H9 (cell line): ENCODE results near the gene P2RX2. TPM values are rescaled to one million over a fixed set of nuclear protein-coding genes. Genes with fewer than 3 reads are reported as not detected.

Experiments used
- DNase-seq: peaks from one replicate; pipeline ENCODE4 v3.0.0-alpha.2; 2017
- H2AFZ ChIP-seq: one replicate; pipeline ENCODE4 v1.6.1; 2013; ENCODE audit warnings: mild to moderate bottlenecking, low read length, control low read depth, moderate library complexity
- H2AK5ac ChIP-seq: 2 replicates; pipeline ENCODE4 v1.6.1; 2013; ENCODE audit warnings: low read length, control low read depth, mixed read lengths; ENCODE audit not compliant: insufficient read length
- H2BK120ac ChIP-seq: one replicate; pipeline ENCODE4 v1.6.1; 2013; ENCODE audit warnings: low read depth, mild to moderate bottlenecking, low read length, control low read depth, inconsistent platforms; ENCODE audit not compliant: poor library complexity, severe bottlenecking
- H2BK12ac ChIP-seq: 2 replicates; pipeline ENCODE4 v1.6.1; 2013; ENCODE audit warnings: low read length, control low read depth, mixed read lengths, low read depth; ENCODE audit not compliant: insufficient read length
- H2BK15ac ChIP-seq: 2 replicates; pipeline ENCODE4 v1.6.1; 2013; ENCODE audit warnings: low read depth, low read length, control low read depth
- H2BK20ac ChIP-seq: one replicate; pipeline ENCODE4 v1.6.1; 2013; ENCODE audit warnings: low read depth, mild to moderate bottlenecking, low read length, control low read depth, inconsistent platforms; ENCODE audit not compliant: poor library complexity, severe bottlenecking
- H2BK5ac ChIP-seq: 2 replicates; pipeline ENCODE4 v1.6.1; 2013; ENCODE audit warnings: low read length, control low read depth, mixed read lengths; ENCODE audit not compliant: insufficient read length
- H3K14ac ChIP-seq: 2 replicates; pipeline ENCODE4 v1.6.1; 2013; ENCODE audit warnings: low read length, control low read depth; ENCODE audit not compliant: insufficient read depth
- H3K18ac ChIP-seq: 2 replicates; pipeline ENCODE4 v1.6.1; 2013; ENCODE audit warnings: low read depth, mild to moderate bottlenecking, mixed read lengths, low read length, control low read depth; ENCODE audit not compliant: insufficient read length
- H3K23ac ChIP-seq: 2 replicates; pipeline ENCODE4 v1.6.1; 2013; ENCODE audit warnings: low read length, control low read depth, mixed read lengths, low read depth; ENCODE audit not compliant: insufficient read length
- H3K23me2 ChIP-seq: 2 replicates; pipeline ENCODE4 v1.6.1; 2013; ENCODE audit warnings: low read depth, mild to moderate bottlenecking, mixed read lengths, low read length, control low read depth; ENCODE audit not compliant: insufficient read length, poor library complexity, severe bottlenecking
- H3K27ac ChIP-seq: 2 replicates; pipeline ENCODE4 v1.5.1; 2013; ENCODE audit warnings: low read length, control low read depth, mixed read lengths, low read depth; ENCODE audit not compliant: insufficient read length
- H3K27me3 ChIP-seq: 2 replicates; pipeline ENCODE4 v1.6.1; 2013; ENCODE audit warnings: low read length, control low read depth, inconsistent platforms; ENCODE audit not compliant: insufficient read depth
- H3K4ac ChIP-seq: 2 replicates; pipeline ENCODE4 v1.6.1; 2013; ENCODE audit warnings: low read depth, mild to moderate bottlenecking, control low read depth, inconsistent platforms, low read length, moderate library complexity
- H3K4me1 ChIP-seq: 2 replicates; pipeline ENCODE4 v1.6.1; 2013; ENCODE audit warnings: low read length, control low read depth, inconsistent platforms; ENCODE audit not compliant: insufficient read depth
- H3K4me2 ChIP-seq: 2 replicates; pipeline ENCODE4 v1.6.1; 2013; ENCODE audit warnings: low read length, control low read depth, mixed read lengths; ENCODE audit not compliant: insufficient read length, insufficient read depth
- H3K56ac ChIP-seq: 2 replicates; pipeline ENCODE4 v1.6.1; 2013; ENCODE audit warnings: low read depth, mild to moderate bottlenecking, mixed read lengths, low read length, control low read depth; ENCODE audit not compliant: insufficient read length
- H3K79me1 ChIP-seq: 2 replicates; pipeline ENCODE4 v1.6.1; 2013; ENCODE audit warnings: low read depth, mild to moderate bottlenecking, moderate library complexity, low read length, control low read depth, inconsistent platforms; ENCODE audit not compliant: insufficient read depth, poor library complexity, severe bottlenecking
- H3K79me2 ChIP-seq: 2 replicates; pipeline ENCODE4 v1.6.1; 2013; ENCODE audit warnings: low read length, control low read depth, inconsistent platforms; ENCODE audit not compliant: insufficient read depth
- H3K9ac ChIP-seq: 2 replicates; pipeline ENCODE4 v1.6.1; 2013; ENCODE audit warnings: low read length, control low read depth, mixed read lengths; ENCODE audit not compliant: insufficient read length; ENCODE audit errors: extremely low read depth
- H3K9me3 ChIP-seq: one replicate; pipeline ENCODE4 v1.6.1; 2013; ENCODE audit warnings: low read depth, low read length, inconsistent platforms; ENCODE audit not compliant: control insufficient read depth
- H3T11ph ChIP-seq: one replicate; pipeline ENCODE4 v1.6.1; 2013; ENCODE audit warnings: mild to moderate bottlenecking, low read length, control low read depth, inconsistent platforms
- H4K20me1 ChIP-seq: one replicate; pipeline ENCODE4 v1.6.1; 2013; ENCODE audit not compliant: control insufficient read depth, insufficient read length, insufficient read depth
- H4K5ac ChIP-seq: 2 replicates; pipeline ENCODE4 v1.6.1; 2013; ENCODE audit warnings: low read depth, mild to moderate bottlenecking, mixed read lengths, low read length, control low read depth; ENCODE audit not compliant: insufficient read length
- H4K8ac ChIP-seq: replicated peaks from 2 replicates; pipeline ENCODE4 v1.6.1; 2013; ENCODE audit warnings: low read length, control low read depth, mixed read lengths, low read depth; ENCODE audit not compliant: insufficient read length
- H4K91ac ChIP-seq: 2 replicates; pipeline ENCODE4 v1.6.1; 2013; ENCODE audit warnings: low read depth, mild to moderate bottlenecking, moderate library complexity, mixed read lengths, low read length, control low read depth; ENCODE audit not compliant: insufficient read length
- H3K27ac Mint-ChIP-seq, 3 experiments: 2 replicates in 2 of 3; 3 replicates in 1 of 3; pipeline ENCODE4 v1.8.0; 2020 to 2021; ENCODE audit warnings: mixed read lengths in 3 of 3, mild to moderate bottlenecking in 1 of 3, moderate library complexity in 1 of 3
- H3K27me3 Mint-ChIP-seq: 2 replicates; pipeline ENCODE4 v1.8.0; 2021; ENCODE audit warnings: low read depth, mild to moderate bottlenecking, moderate library complexity, mixed read lengths
- H3K36me3 Mint-ChIP-seq, 3 experiments: 2 replicates in 2 of 3; 3 replicates in 1 of 3; pipeline ENCODE4 v1.8.0; 2020 to 2021; ENCODE audit warnings: low read depth in 3 of 3, mixed read lengths in 3 of 3; ENCODE audit not compliant: insufficient read depth in 1 of 3
- H3K4me1 Mint-ChIP-seq, 2 experiments: 2 replicates each; pipeline ENCODE4 v1.8.0; 2020; ENCODE audit warnings: mixed read lengths in 2 of 2
- H3K4me3 Mint-ChIP-seq, 2 experiments: 2 replicates in 1 of 2; 3 replicates in 1 of 2; pipeline ENCODE4 v1.8.0; 2020 to 2021; ENCODE audit warnings: mild to moderate bottlenecking in 2 of 2, mixed read lengths in 2 of 2, moderate library complexity in 1 of 2
- H3K9me3 Mint-ChIP-seq, 2 experiments: 2 replicates in 1 of 2; 3 replicates in 1 of 2; pipeline ENCODE4 v1.8.0; 2020; ENCODE audit warnings: mild to moderate bottlenecking in 2 of 2, mixed read lengths in 2 of 2, moderate library complexity in 1 of 2
- WGBS: extraction: QIAGEN DNeasy Blood & Tissue Kit; methylation state at CpG from one replicate; pipeline ENCODE4 v1.1.7; 2013; ENCODE audit warnings: missing lambda C conversion rate, low lambda C conversion rate, mixed read lengths; ENCODE audit not compliant: insufficient read length; ENCODE audit errors: extremely low coverage; 5-methylcytosine and 5-hydroxymethylcytosine counted together
- total RNA-seq: library from RNA; stranded (reverse); gene quantifications from 2 replicates; pipeline ENCODE4 v1.2.1, GENCODE V29; 2021
- TF ChIP-seq, protein P1 (sequence below): fragments of 200-600 bp; sonication (generic); conservative IDR thresholded peaks from 3 replicates; pipeline ENCODE4 v1.8.0; 2021; ENCODE audit warnings: antibody characterized with exemption, mild to moderate bottlenecking

P2RX2 gene
- total RNA-seq, 1 experiment from 2014 or later = 1.8 TPM

DNA sequence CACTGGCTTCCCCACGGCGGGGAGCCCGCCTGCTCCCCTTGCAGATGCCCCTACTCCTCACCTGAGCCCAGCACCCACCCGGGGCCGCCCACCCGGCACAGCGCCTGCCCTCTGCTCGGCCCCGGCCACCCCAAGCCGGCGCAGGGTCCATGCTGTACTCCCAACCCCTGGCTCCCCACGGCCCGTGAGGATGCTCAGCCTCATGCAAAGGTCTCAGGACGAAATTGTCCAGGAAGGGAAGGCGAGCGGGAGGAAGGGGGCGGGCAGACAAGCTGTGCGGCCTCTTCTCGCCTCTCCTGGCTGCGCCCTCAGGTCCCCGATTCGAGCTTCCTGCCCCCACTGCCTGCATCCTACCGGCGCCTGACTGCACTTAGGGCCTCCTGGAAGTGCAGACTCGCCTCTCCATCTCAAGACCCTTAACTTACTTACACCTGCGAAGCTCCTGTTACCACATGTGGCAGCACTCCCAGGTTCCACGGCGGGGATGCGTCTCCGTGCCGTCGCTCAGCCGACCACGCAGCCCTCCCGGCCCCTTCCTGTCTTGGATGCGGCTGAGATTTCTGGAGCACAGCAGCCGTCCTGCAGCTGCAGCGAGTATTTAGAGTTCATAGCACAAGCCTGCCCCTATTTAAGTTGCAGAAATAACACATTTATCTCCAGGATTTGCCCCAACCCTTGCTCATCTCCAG, 26.1 kb upstream of the P2RX2 start:
- Histone ChIP-seq H3K4ac (no peak overlapping the region), H3K79me2 (no peaks in the 10 kb centered on the region), H2BK20ac (no peak overlapping the region), H2BK120ac (no peak overlapping the region), H2AK5ac (no peak overlapping the region), H4K91ac (no peak overlapping the region), H4K20me1 (no peaks in the 10 kb centered on the region), H4K5ac (no peak overlapping the region), H3K23ac (no peak overlapping the region), H3K18ac (no peak overlapping the region), H3K56ac (no peak overlapping the region), H3K9ac (no peak overlapping the region), H2BK15ac (no peak overlapping the region), H2AFZ (no peak overlapping the region), H3K4me2 (no peak overlapping the region), H2BK12ac (no peak overlapping the region), H3K27ac (no peak overlapping the region), H3K9me3 (no peaks in the 10 kb centered on the region), H3K23me2 (no peaks in the 10 kb centered on the region), H3K14ac (no peak overlapping the region; the same call in 1 of the 2 replicates), H2BK5ac (no peak overlapping the region), H4K8ac (no peak overlapping the region), H3T11ph (no peak overlapping the region), H3K79me1 (no peaks in the 10 kb centered on the region), H3K4me1 (no peaks in the 10 kb centered on the region), H3K27me3 (peaks cover 31% of the 10 kb centered on the region; the same call in 1 of the 2 replicates)
- no peak for DNase-seq
- H3K27ac Mint-ChIP-seq = no peak overlapping the region
- H3K4me1 Mint-ChIP-seq = peaks cover 3 to 9% of the 10 kb centered on the region in 2 experiments; a peak in 3 of 4 replicates
- H3K9me3 Mint-ChIP-seq = peaks cover 0 to 4% of the 10 kb centered on the region in 2 experiments; a peak in 2 of 5 replicates
- peaks cover 99% of the 10 kb centered on the region for H3K27me3 Mint-ChIP-seq
- TF ChIP-seq, protein P1, sequence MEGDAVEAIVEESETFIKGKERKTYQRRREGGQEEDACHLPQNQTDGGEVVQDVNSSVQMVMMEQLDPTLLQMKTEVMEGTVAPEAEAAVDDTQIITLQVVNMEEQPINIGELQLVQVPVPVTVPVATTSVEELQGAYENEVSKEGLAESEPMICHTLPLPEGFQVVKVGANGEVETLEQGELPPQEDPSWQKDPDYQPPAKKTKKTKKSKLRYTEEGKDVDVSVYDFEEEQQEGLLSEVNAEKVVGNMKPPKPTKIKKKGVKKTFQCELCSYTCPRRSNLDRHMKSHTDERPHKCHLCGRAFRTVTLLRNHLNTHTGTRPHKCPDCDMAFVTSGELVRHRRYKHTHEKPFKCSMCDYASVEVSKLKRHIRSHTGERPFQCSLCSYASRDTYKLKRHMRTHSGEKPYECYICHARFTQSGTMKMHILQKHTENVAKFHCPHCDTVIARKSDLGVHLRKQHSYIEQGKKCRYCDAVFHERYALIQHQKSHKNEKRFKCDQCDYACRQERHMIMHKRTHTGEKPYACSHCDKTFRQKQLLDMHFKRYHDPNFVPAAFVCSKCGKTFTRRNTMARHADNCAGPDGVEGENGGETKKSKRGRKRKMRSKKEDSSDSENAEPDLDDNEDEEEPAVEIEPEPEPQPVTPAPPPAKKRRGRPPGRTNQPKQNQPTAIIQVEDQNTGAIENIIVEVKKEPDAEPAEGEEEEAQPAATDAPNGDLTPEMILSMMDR = no peak
- H3K36me3 Mint-ChIP-seq = no peaks in the 10 kb centered on the region; a peak in 1 of 7 replicates
- H3K4me3 Mint-ChIP-seq = no peak overlapping the region
- no CpG with 5 or more reads among the region's 38 CpGs for WGBS
